Erythroblast (primary cell): ENCODE data around the gene IL20.

Experiments used
- GATA1 ChIP-seq: IDR thresholded peaks from 2 replicates; pipeline ENCODE4 v1.6.1; 2011; ENCODE audit warnings: low read depth, mild to moderate bottlenecking, control low read depth, low read length, moderate library complexity
- POLR2A ChIP-seq: IDR thresholded peaks from 2 replicates; pipeline ENCODE4 v1.6.1; 2011; ENCODE audit warnings: mild to moderate bottlenecking, low read length

DNA sequence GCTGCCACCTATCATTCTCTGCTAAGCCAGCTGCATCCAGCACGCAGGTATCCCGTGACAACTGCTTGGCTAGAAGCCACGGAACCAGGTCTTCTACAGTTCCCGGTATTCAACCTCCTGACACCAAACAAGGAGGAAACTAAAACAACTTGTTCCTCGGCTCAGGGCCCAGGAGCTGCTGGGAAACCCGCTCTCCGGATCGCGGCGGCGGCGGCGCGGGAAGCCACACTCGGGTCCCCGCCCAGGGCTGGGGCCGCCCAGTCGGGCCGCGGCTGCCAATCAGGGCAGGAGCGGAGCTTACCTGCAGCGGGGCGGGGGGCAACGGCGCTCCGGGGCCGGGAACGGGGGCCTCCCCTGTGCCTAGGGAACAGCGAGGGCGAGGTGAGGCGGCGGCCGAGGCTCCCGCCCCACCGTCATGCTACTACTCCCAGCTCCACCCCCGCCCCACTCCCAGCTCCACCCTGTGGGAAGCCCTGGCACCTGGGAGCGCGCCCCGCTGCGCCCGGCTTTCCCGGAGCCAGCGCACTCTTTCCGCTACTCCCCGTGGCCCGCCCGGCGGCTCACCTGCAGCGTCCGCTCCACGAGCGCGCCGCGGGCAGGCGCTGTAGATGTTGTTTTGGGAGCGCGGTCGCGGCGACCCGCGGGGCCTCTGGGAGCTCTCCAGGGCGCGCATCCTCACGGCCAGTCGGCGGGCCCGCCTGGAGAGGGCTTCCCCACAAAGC is 43.9 kb downstream of the IL20 start:
- no peak for TF ChIP-seq POLR2A
- no peak for TF ChIP-seq GATA1
